GM18508 (cell line): Measurements from ENCODE around the gene KLRC4.
"Not testable (repeated sequence)": the region's sequence is repeated elsewhere in the genome, so short reads cannot be mapped to it uniquely, and the experiment has no call there.

Experiments used
- ATAC-seq: cut with Tn5 transposase; IDR thresholded peaks from one replicate; pipeline ENCODE4 v1.9.1; 2021; ENCODE audit warnings: moderate number of reproducible peaks; ENCODE audit not compliant: insufficient read depth, unreplicated experiment

KLRC4 gene

GRCh38 chr12:10369557-10370415 is 39.8 kb downstream of the KLRC4 start:
- no peak for ATAC-seq

GRCh38 chr12:10368206-10369171 is 41.1 kb downstream of the KLRC4 start:
- no peak for ATAC-seq

- ATAC-seq: not testable (repeated sequence)
Measured at GRCh38 chr12:10367714-10368113, 41.8 kb downstream of the KLRC4 start.

- no peak for ATAC-seq
Measured at GRCh38 chr12:10366875-10367274, 42.7 kb downstream of the KLRC4 start.

- no peak for ATAC-seq
Measured at GRCh38 chr12:10365696-10366405, 43.7 kb downstream of the KLRC4 start.

GRCh38 chr12:10364815-10365622 is 44.5 kb downstream of the KLRC4 start:
- peak; percentile 35 for ATAC-seq

- peak; percentile 88 for ATAC-seq
Measured at GRCh38 chr12:10363914-10364814, 45.4 kb downstream of the KLRC4 start.

GRCh38 chr12:10363658-10363913 is 46.0 kb downstream of the KLRC4 start:
- no peak for ATAC-seq

GRCh38 chr12:10362828-10363657 is 46.5 kb downstream of the KLRC4 start:
- no peak for ATAC-seq

GRCh38 chr12:10362325-10362724 is 47.2 kb downstream of the KLRC4 start:
- ATAC-seq: no peak

GRCh38 chr12:10361622-10362021 is 47.9 kb downstream of the KLRC4 start:
- ATAC-seq: no peak

GRCh38 chr12:10361084-10361483 is 48.5 kb downstream of the KLRC4 start:
- no peak for ATAC-seq

- no peak for ATAC-seq
Measured at GRCh38 chr12:10358969-10359368, 50.6 kb downstream of the KLRC4 start.

- no peak for ATAC-seq
Measured at GRCh38 chr12:10358131-10358530, 51.4 kb downstream of the KLRC4 start.
